PC-9 (cell line): ENCODE data around the gene COX4I2.

Experiments
- EZH2 ChIP-seq: fragments of 200-600 bp; sonication (generic); IDR thresholded peaks from 2 replicates; pipeline ENCODE4 v1.8.0; 2017; ENCODE audit warnings: antibody characterized with exemption, low read depth
- TF ChIP-seq, protein P1 (sequence below): fragments of 200-600 bp; sonication (generic); conservative IDR thresholded peaks from 2 replicates; pipeline ENCODE4 v1.6.1; 2017; ENCODE audit warnings: mixed run types, antibody characterized with exemption, mild to moderate bottlenecking, moderate library complexity

DNA sequence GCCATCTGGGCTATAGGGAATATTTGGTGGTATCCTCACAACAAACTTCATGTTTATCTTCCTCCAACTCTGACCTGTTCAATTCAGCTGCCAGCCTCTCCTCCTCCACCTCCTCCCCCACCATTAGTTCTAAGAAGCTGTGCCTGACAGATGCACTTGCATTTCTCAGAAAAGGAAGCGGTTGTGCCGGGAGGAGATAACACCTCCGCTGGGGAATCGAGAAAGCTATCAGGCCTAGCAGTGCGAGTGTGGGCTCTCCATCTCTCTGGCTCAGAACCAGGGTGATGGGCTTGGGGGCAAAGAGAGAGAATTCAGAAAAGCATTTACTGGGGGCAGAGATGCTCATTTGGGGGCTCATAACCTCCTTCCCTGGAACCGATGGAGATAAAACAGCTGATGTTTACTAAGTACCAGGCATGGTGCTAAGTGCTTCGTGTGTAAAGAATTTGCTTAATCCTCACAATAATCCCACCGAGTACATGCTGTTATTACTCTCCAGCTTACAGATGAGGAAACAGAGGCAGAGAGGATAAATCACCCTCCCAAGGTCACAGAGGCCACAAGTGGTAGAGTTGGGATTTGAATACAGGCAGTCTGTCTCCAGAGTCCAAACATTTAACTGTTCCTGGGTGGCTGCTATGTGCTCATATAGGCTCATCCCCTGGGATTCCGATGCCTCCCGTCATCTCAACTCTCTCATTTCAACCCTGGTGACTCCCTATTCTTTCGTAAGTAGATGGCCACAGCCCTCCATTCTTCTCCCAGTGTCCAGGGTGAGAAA, 38.3 kb downstream of the COX4I2 start:
- TF ChIP-seq EZH2: no peak
- TF ChIP-seq, protein P1, sequence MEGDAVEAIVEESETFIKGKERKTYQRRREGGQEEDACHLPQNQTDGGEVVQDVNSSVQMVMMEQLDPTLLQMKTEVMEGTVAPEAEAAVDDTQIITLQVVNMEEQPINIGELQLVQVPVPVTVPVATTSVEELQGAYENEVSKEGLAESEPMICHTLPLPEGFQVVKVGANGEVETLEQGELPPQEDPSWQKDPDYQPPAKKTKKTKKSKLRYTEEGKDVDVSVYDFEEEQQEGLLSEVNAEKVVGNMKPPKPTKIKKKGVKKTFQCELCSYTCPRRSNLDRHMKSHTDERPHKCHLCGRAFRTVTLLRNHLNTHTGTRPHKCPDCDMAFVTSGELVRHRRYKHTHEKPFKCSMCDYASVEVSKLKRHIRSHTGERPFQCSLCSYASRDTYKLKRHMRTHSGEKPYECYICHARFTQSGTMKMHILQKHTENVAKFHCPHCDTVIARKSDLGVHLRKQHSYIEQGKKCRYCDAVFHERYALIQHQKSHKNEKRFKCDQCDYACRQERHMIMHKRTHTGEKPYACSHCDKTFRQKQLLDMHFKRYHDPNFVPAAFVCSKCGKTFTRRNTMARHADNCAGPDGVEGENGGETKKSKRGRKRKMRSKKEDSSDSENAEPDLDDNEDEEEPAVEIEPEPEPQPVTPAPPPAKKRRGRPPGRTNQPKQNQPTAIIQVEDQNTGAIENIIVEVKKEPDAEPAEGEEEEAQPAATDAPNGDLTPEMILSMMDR: no peak
